GM18909 (cell line): ENCODE results near the gene CYTH1.
"Not testable (repeated sequence)": the region's sequence is repeated elsewhere in the genome, so short reads cannot be mapped to it uniquely, and the experiment has no call there.

Source experiments
- ATAC-seq: cut with Tn5 transposase; IDR thresholded peaks from one replicate; pipeline ENCODE4 v1.9.1; 2021; ENCODE audit warnings: mild to moderate bottlenecking; ENCODE audit not compliant: unreplicated experiment, poor library complexity

CYTH1 gene

GRCh38 chr17:78675836-78676235 lies 106.2 kb downstream of the CYTH1 start:
- ATAC-seq, result no peak

GRCh38 chr17:78675316-78675616 lies 106.8 kb downstream of the CYTH1 start:
- no peak for ATAC-seq

GRCh38 chr17:78674595-78675315 lies 107.3 kb downstream of the CYTH1 start:
- ATAC-seq, result no peak

GRCh38 chr17:78674156-78674555 lies 107.9 kb downstream of the CYTH1 start:
- no peak for ATAC-seq

- ATAC-seq, result no peak
These were observed 108.7 kb downstream of the CYTH1 start for GRCh38 chr17:78673395-78673794.

GRCh38 chr17:78672871-78673371 lies 109.2 kb downstream of the CYTH1 start:
- ATAC-seq, result no peak

- no peak for ATAC-seq
These were observed 110.1 kb downstream of the CYTH1 start for GRCh38 chr17:78672005-78672404.

GRCh38 chr17:78671726-78672001 lies 110.4 kb downstream of the CYTH1 start:
- not testable (repeated sequence) for ATAC-seq

- no peak for ATAC-seq
These were observed 111.0 kb downstream of the CYTH1 start for GRCh38 chr17:78670850-78671725.

GRCh38 chr17:78669975-78670518 lies 112.0 kb downstream of the CYTH1 start:
- ATAC-seq, result no peak

GRCh38 chr17:78669256-78669974 lies 112.7 kb downstream of the CYTH1 start:
- ATAC-seq, result no peak

GRCh38 chr17:78668847-78669246 lies 113.2 kb downstream of the CYTH1 start:
- no peak for ATAC-seq

GRCh38 chr17:78667741-78668640 lies 114.1 kb downstream of the CYTH1 start:
- no peak for ATAC-seq

- no peak for ATAC-seq
These were observed 115.0 kb downstream of the CYTH1 start for GRCh38 chr17:78667091-78667490.

GRCh38 chr17:78665952-78666920 lies 115.8 kb downstream of the CYTH1 start:
- no peak for ATAC-seq

- ATAC-seq, result no peak
These were observed 116.6 kb downstream of the CYTH1 start for GRCh38 chr17:78665387-78665951.

- ATAC-seq, result no peak
These were observed 117.3 kb downstream of the CYTH1 start for GRCh38 chr17:78664476-78665386.
